ENCODE results near the gene CYFIP2. TPM values are rescaled to one million over a fixed set of nuclear protein-coding genes. Genes with fewer than 3 reads are reported as not detected.

Gene CYFIP2
- total and polyA plus RNA-seq, 10 of the 15 experiments (the other 5 are each of a cell fraction or from before 2014, with no cell fraction given): 43.4 to 173 (median 96.0) TPM

GRCh38 chr5:157271740-157272271, 5.9 kb downstream of the CYFIP2 start (continued):
- TF ChIP-seq BCLAF1 (IDR thresholded peaks at IDR 0.05) (no peak), USF2 (IDR thresholded peaks at IDR 0.05; ENCODE audit: borderline replicate concordance, low read depth, low read length) (no peak; the same call in 1 of the 2 replicates), CREB1 (IDR thresholded peaks at IDR 0.05; ENCODE audit: low read depth) (peak; percentile 87), SIN3A (IDR thresholded peaks at IDR 0.05; ENCODE audit: low read depth, low read length) (peak; percentile 68; the same call in 1 of the 2 replicates), SREBF2 (IDR thresholded peaks at IDR 0.05; ENCODE audit: low read length) (peak; percentile 62; the same call in 1 of the 2 replicates), TARDBP (IDR thresholded peaks at IDR 0.05; ENCODE audit: borderline replicate concordance) (no peak), CEBPB (IDR thresholded peaks at IDR 0.05; ENCODE audit: borderline replicate concordance in 1 of 2, low read depth in 2 of 2, low read length in 2 of 2) (no peak; a peak in 1 of 4 replicates), SMAD1 (IDR thresholded peaks at IDR 0.05; ENCODE audit: low read depth, partially characterized antibody) (peak; percentile 20), ZZZ3 (IDR thresholded peaks at IDR 0.05; ENCODE audit: control insufficient read depth, insufficient read length, low read depth) (no peak), MTA2 (IDR thresholded peaks at IDR 0.05; ENCODE audit: low read depth) (peak; percentile 75), TCF12 (IDR thresholded peaks at IDR 0.05; ENCODE audit: low read depth, low read length) (peak; percentile 88; the same call in 1 of the 2 replicates), SKIL (IDR thresholded peaks at IDR 0.05; ENCODE audit: low read depth, poor library complexity, severe bottlenecking) (peak; percentile 29), E2F4 (IDR thresholded peaks at IDR 0.05; ENCODE audit: low read depth, low read length) (no peak), PBX3 (IDR thresholded peaks at IDR 0.05; ENCODE audit: insufficient replicate concordance, low read depth, low read length) (peak; percentile 41), ZNF217 (IDR thresholded peaks at IDR 0.05) (peak; percentile 34; the same call in 1 of the 2 replicates), IRF5 (IDR thresholded peaks at IDR 0.05; ENCODE audit: borderline replicate concordance) (no peak; the same call in 1 of the 2 replicates), MYC (IDR thresholded peaks at IDR 0.05; ENCODE audit: insufficient read depth, insufficient read length, insufficient replicate concordance, low read length, severe bottlenecking) (peak; percentile 90), YBX1 (IDR thresholded peaks at IDR 0.05) (no peak)
